Adrenal gland (tissue), 12 donors: Measurements from ENCODE around the gene TNFRSF17. TPM values are rescaled to one million over a fixed set of nuclear protein-coding genes. Genes with fewer than 3 reads are reported as not detected.

Experiments used
- DNase-seq, 7 donors: peaks; one replicate each; pipeline ENCODE4 v3.0.0-alpha.2; 2019 to 2020
- H3K27ac ChIP-seq, 5 donors: fragments of 200-600 bp; sonication (generic) in 4 of 5; 1 replicate in 3 of 5; 2 replicates in 2 of 5; pipeline versions ENCODE4 v1.5.1 to v1.8.0; 2016 to 2020; ENCODE audit warnings: mild to moderate bottlenecking in 1 of 5
- H3K27me3 ChIP-seq: fragments of 200-600 bp; 2 replicates; pipeline ENCODE4 v1.8.0; 2021
- H3K36me3 ChIP-seq, 2 donors: fragments of 200-600 bp; replicated peaks in 1 of 2; 1 replicate in 1 of 2; 2 replicates in 1 of 2; pipeline versions ENCODE4 v1.5.1 to v1.8.0; 2018 to 2022
- H3K4me1 ChIP-seq, 2 donors: fragments of 200-600 bp; replicated peaks in 1 of 2; 1 replicate in 1 of 2; 2 replicates in 1 of 2; pipeline versions ENCODE4 v1.5.1 to v1.8.0; 2018 to 2021
- H3K4me3 ChIP-seq, 4 donors: fragments of 200-600 bp; sonication (generic) in 3 of 4; one replicate each; pipeline ENCODE4 v1.5.1; 2016 to 2018
- H3K9me3 ChIP-seq, 3 donors: fragments of 200-600 bp; sonication (generic) in 1 of 3; replicated peaks in 1 of 3; 1 replicate in 2 of 3; 2 replicates in 1 of 3; pipeline versions ENCODE4 v1.5.1 to v1.8.0; 2016 to 2021
- CTCF ChIP-seq, 6 experiments: fragments of 450-650 bp in 4 of 6; fragments of 200-600 bp in 2 of 6; sonication (generic) in 1 of 6; IDR thresholded peaks; 1 replicate in 5 of 6; 2 replicates in 1 of 6; pipeline versions ENCODE4 v1.5.1 to v1.8.0; 2016 to 2021; ENCODE audit warnings: antibody characterized with exemption in 6 of 6, mild to moderate bottlenecking in 2 of 6, moderate library complexity in 1 of 6
- POLR2A ChIP-seq, 2 donors: fragments of 450-650 bp; IDR thresholded peaks; one replicate each; pipeline ENCODE4 v1.6.1; 2017; ENCODE audit warnings: antibody characterized with exemption in 2 of 2, mild to moderate bottlenecking in 2 of 2, moderate library complexity in 1 of 2
- WGBS, 4 donors: extraction: QIAGEN DNeasy Blood & Tissue Kit in 2 of 4; methylation state at CpG; one replicate each; pipeline versions ENCODE4 v1.1.5 to v1.1.7; 2013 to 2017; 5-methylcytosine and 5-hydroxymethylcytosine counted together
- intact Hi-C, 2 donors: fragments of 100-400 bp; cut with DNase I; formaldehyde crosslinking; loops; one replicate each; pipeline versions ENCODE4 v1.14.1 to v1.15.0; 2022 to 2023
- polyA plus RNA-seq, 3 donors: library from polyadenylated mRNA; stranded (reverse); fragments of 200-250 nt in 2 of 3; fragments of 350-450 nt in 1 of 3; fragmentation: Illumina TruSeq in 1 of 3; extraction: RNeasy Lipid Tissue Mini Kit (QIAGEN cat#74804) in 1 of 3; gene quantifications; one replicate each; pipeline ENCODE4 v1.2.3, GENCODE V29; 2013 to 2014
- total RNA-seq, 9 donors: library from RNA; depleted of rRNA in 4 of 9; stranded (reverse); fragments of >200 nt in 4 of 9; fragments of 120-200 nt in 1 of 9; fragmentation: NEBNext Ultra II Directional in 1 of 9; extraction: Animal tissue kit (Norgen Biotek cat#: 25700) in 1 of 9; gene quantifications; one replicate each; pipeline versions ENCODE4 v1.1.0 to v1.2.4, GENCODE V29; 2013 to 2023
- donor health status: healthy with polysubstance abuse.
- donor health status: Bipolar disorder and iron deficiency.
- donor health status: DM: yes; HTN: yes; CAD: no.
- donor health status: DM: no; HTN: no; CAD: no.
- donor health status: DM: no; HTN: no; CAD: no.
- donor health status: DM: yes; HTN: yes; CAD: no.

Gene TNFRSF17
- total and polyA plus RNA-seq, 12 donors: 0.13 to 0.84 TPM; not detected in 10

GRCh38 chr16:12009922-12010321, 44.9 kb downstream of the TNFRSF17 start:
- DNase-seq: no peak
- Histone ChIP-seq H3K4me1 (no peaks in the 10 kb centered on the region), H3K9me3 (no peaks in the 10 kb centered on the region), H3K27ac (peak overlapping the region in 2 of 5 donors; percentile 24 to 32), H3K4me3 (no peak overlapping the region), H3K36me3 (no peaks in the 10 kb centered on the region), H3K27me3 (no peaks in the 10 kb centered on the region)
- intact Hi-C loops: no loop called here
- no peak for TF ChIP-seq POLR2A (IDR thresholded peaks at IDR 0.05)
- no peak for TF ChIP-seq CTCF (IDR thresholded peaks at IDR 0.05)
- WGBS, 4 donors: 91 to 100% (median 93%) methylated on average over 2 of the region's 2 CpGs

DNA sequence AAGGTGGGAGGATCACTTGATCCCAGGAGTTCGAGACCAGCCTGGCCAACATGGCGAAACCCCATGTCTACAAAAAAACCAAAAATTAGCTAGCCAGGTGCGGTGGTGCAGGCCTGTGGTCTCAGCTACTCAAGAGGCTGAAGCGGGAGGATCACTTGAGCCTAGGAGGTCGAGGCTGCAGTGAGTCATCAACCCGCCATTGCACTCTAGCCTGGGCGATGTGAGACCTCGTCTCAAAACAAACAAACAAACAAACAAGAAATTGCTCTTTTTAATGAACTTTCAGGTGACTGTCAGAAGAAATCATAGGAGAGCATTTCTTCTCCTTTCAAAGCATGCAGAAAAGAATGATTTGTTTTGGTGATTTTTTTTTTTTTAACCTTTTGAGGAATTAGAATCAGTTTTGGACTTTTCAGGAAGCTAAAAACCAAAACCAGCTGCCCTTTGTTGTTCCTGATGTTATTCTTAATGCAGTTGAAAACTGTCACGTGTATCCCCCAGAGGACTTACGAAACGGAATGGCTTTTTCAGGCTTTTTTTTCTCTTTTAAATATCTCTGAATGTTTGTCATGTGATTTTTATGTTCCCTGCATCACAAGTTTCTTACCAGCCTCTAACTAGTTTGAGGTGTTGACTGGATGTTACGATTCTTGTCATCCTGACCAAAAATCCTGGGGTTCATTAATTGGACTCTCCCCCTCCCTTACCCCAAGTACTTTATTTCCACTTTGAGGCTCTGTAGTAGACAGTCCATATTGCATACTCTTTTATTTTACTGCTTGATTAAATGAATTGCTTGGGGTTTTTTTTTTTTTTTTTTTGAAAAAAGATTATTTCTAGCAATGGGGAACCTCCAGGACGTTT, 45.6 kb downstream of the TNFRSF17 start:
- DNase-seq: no peak
- WGBS, 4 donors: 70 to 78% (median 74%) methylated on average over 13 of the region's 13 CpGs
- Histone ChIP-seq H3K27ac (peak overlapping the region in 2 of 5 donors; percentile 32 to 47), H3K4me3 (no peak overlapping the region), H3K9me3 (no peaks in the 10 kb centered on the region), H3K36me3 (no peaks in the 10 kb centered on the region), H3K4me1 (no peaks in the 10 kb centered on the region), H3K27me3 (no peaks in the 10 kb centered on the region)
- intact Hi-C loops: no loop called here
- no peak for TF ChIP-seq CTCF (IDR thresholded peaks at IDR 0.05)
- TF ChIP-seq POLR2A (IDR thresholded peaks at IDR 0.05): no peak

DNA sequence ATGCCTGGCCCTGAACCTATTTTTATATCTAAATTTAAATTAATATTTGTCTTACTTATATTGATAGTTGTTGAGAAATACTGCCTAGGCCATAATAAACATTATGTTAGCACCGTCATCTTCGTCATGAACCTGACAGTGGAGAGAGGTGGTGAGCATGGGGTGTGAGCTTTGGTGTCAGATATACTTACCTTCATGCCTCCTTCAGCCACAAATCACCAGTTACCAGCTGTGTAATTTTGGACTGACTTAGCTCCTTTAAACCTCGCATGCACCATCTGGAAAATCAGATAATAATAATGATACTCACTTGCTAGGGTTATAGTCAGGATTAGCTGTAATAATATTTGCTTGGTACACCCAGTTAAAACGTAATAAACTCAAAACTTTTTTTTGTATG, 46.6 kb downstream of the TNFRSF17 start:
- Histone ChIP-seq H3K9me3 (no peaks in the 10 kb centered on the region), H3K4me3 (no peak overlapping the region), H3K36me3 (no peaks in the 10 kb centered on the region), H3K27ac (peak overlapping the region in 1 of 5 donors; percentile 47), H3K27me3 (no peaks in the 10 kb centered on the region), H3K4me1 (no peaks in the 10 kb centered on the region)
- intact Hi-C loops: no loop called here
- DNase-seq: no peak
- TF ChIP-seq POLR2A (IDR thresholded peaks at IDR 0.05) (no peak), CTCF (IDR thresholded peaks at IDR 0.05) (no peak)
- 81 to 91% (median 82%) methylated on average over 4 of the region's 4 CpGs for WGBS, 4 donors

DNA sequence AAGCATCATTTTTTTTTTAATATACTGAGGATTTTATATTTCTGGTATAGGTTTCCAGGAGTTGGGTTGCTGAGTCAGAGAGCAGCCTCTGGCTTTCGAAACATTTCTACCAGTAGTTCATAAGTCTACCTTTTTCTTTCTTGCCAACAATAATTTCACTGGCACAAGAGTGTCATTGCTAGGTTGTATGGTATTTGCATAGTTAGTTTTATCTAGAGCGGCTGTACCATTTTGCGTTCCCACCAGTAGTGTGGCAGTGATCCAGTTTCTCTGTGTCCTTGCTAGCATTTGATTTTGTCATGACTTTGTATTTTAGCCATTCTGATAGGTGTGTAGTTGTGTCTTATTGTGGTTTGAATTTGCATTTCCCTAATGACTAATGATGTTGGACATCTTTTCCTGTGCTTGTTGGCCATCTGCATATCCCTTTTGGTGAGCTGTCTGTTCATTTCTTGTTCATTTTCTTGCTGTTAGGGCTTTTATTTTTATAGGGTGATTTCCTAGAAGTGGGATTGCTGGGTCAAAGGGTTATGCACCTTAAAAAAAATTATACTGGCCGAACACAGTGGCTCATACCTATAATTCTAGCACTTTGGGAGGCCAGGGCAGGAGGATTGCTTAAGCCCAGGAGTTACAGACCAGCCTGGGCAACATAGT, 51.4 kb downstream of the TNFRSF17 start:
- 76 to 85% (median 81%) methylated on average over 4 of the region's 4 CpGs for WGBS, 4 donors
- no peaks in the 10 kb centered on the region for H3K36me3 ChIP-seq
- no peak overlapping the region for H3K4me3 ChIP-seq
- no peak overlapping the region for H3K27ac ChIP-seq
- H3K9me3 ChIP-seq: no peaks in the 10 kb centered on the region
- no peak for DNase-seq
- H3K4me1 ChIP-seq: peaks cover 0 to 5% of the 10 kb centered on the region in 2 donors
- intact Hi-C loops: no loop called here
- no peaks in the 10 kb centered on the region for H3K27me3 ChIP-seq
- TF ChIP-seq CTCF (IDR thresholded peaks at IDR 0.05) (no peak), POLR2A (IDR thresholded peaks at IDR 0.05) (no peak)
